ENCODE results near the gene ZNF358.

DNA sequence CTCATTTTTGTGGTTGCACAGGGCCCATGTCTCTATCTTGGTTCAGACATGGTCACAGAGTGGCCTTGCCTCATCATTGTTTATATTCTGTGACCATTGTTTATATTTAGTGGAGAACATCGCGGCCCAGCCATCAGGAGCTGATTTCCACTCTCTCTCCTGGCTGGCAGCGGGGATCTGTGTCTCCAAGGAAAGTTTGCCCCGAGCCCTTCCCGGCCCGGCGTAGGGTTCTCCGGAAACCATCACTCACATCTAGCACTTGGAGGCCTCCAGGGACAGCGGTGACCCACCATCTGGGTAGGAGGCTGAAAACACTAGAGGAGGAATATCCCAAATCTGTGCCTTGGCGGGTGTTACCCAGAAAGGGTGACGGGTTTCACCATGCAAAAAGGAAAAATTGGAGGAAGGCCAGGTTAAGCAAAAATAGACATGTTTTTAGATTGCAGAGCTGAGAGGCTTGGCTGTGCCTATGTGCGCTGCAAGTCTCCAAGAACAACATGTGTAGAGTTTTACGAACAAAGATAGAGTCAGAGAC lies 726 bp upstream of the ZNF358 start:
- TF ChIP-seq POLR2A (IDR thresholded peaks at IDR 0.05; ENCODE audit: low read depth, low read length) (no peak), TAF1 (IDR thresholded peaks at IDR 0.05; ENCODE audit: borderline replicate concordance, low read depth, low read length) (no peak)

All from GM12892 (cell line).